IPS-18c (cell line): ENCODE measurements around the gene SORCS1.

Experiments
- H3K4me3 ChIP-seq: 2 replicates; pipeline ENCODE4 v1.7.0; 2013; ENCODE audit warnings: low read depth, mild to moderate bottlenecking, low read length, moderate library complexity; ENCODE audit not compliant: insufficient read depth
- H3K9me3 ChIP-seq: one replicate; pipeline ENCODE4 v1.6.1; 2013; ENCODE audit warnings: mild to moderate bottlenecking, low read length, moderate library complexity; ENCODE audit not compliant: control insufficient read depth, insufficient read depth

Gene SORCS1

GRCh38 chr10:106608066-106608465 is 556.4 kb downstream of the SORCS1 start:
- Histone ChIP-seq H3K4me3 (no peak overlapping the region), H3K9me3 (no peaks in the 10 kb centered on the region)

GRCh38 chr10:106595281-106595680 is 569.2 kb downstream of the SORCS1 start:
- Histone ChIP-seq H3K4me3 (no peak overlapping the region), H3K9me3 (no peaks in the 10 kb centered on the region)

GRCh38 chr10:106593876-106594275 is 570.6 kb downstream of the SORCS1 start:
- Histone ChIP-seq H3K4me3 (no peak overlapping the region), H3K9me3 (no peaks in the 10 kb centered on the region)

- H3K4me3 ChIP-seq = no peak overlapping the region
- no peaks in the 10 kb centered on the region for H3K9me3 ChIP-seq
Observed at GRCh38 chr10:106592396-106592795, 572.1 kb downstream of the SORCS1 start.

GRCh38 chr10:106582291-106582690 is 582.2 kb downstream of the SORCS1 start:
- H3K9me3 ChIP-seq = no peaks in the 10 kb centered on the region
- no peak overlapping the region for H3K4me3 ChIP-seq

GRCh38 chr10:106577756-106578155 is 586.8 kb downstream of the SORCS1 start:
- Histone ChIP-seq H3K4me3 (no peak overlapping the region), H3K9me3 (no peaks in the 10 kb centered on the region)

GRCh38 chr10:106577266-106577665 is 587.2 kb downstream of the SORCS1 start:
- Histone ChIP-seq H3K4me3 (no peak overlapping the region), H3K9me3 (no peaks in the 10 kb centered on the region)

GRCh38 chr10:106576534-106576933 is 588.0 kb downstream of the SORCS1 start:
- Histone ChIP-seq H3K9me3 (no peaks in the 10 kb centered on the region), H3K4me3 (no peak overlapping the region)

- Histone ChIP-seq H3K9me3 (no peaks in the 10 kb centered on the region), H3K4me3 (no peak overlapping the region)
Observed at GRCh38 chr10:106573106-106573505, 591.4 kb downstream of the SORCS1 start.

- no peaks in the 10 kb centered on the region for H3K9me3 ChIP-seq
- no peak overlapping the region for H3K4me3 ChIP-seq
Observed at GRCh38 chr10:106571192-106571946, 593.1 kb downstream of the SORCS1 start.

GRCh38 chr10:106570268-106570667 is 594.2 kb downstream of the SORCS1 start:
- Histone ChIP-seq H3K4me3 (no peak overlapping the region), H3K9me3 (no peaks in the 10 kb centered on the region)

- no peaks in the 10 kb centered on the region for H3K9me3 ChIP-seq
- no peak overlapping the region for H3K4me3 ChIP-seq
Observed at GRCh38 chr10:106567629-106568028, 596.9 kb downstream of the SORCS1 start.

GRCh38 chr10:106566873-106567272 is 597.6 kb downstream of the SORCS1 start:
- H3K9me3 ChIP-seq = no peaks in the 10 kb centered on the region
- no peak overlapping the region for H3K4me3 ChIP-seq

GRCh38 chr10:106565546-106565945 is 599.0 kb downstream of the SORCS1 start:
- Histone ChIP-seq H3K4me3 (no peak overlapping the region), H3K9me3 (no peaks in the 10 kb centered on the region)

- Histone ChIP-seq H3K9me3 (no peaks in the 10 kb centered on the region), H3K4me3 (no peak overlapping the region)
Observed at GRCh38 chr10:106563384-106563783, 601.1 kb downstream of the SORCS1 start.

GRCh38 chr10:106560925-106561640 is 603.4 kb downstream of the SORCS1 start:
- no peaks in the 10 kb centered on the region for H3K9me3 ChIP-seq
- H3K4me3 ChIP-seq = no peak overlapping the region

GRCh38 chr10:106559442-106559841 is 605.1 kb downstream of the SORCS1 start:
- no peaks in the 10 kb centered on the region for H3K9me3 ChIP-seq
- no peak overlapping the region for H3K4me3 ChIP-seq

GRCh38 chr10:106557951-106558733 is 606.4 kb downstream of the SORCS1 start:
- H3K4me3 ChIP-seq = no peak overlapping the region
- H3K9me3 ChIP-seq = no peaks in the 10 kb centered on the region
